MM.1S (cell line): ENCODE results near the gene EIF2A.

ENCODE experiments used
- DNase-seq: peaks from one replicate; pipeline ENCODE4 v3.0.0-alpha.2; 2015
- H2AFZ ChIP-seq: fragments of 300-600 bp; sonication (generic); 2 replicates; pipeline ENCODE4 v1.6.0; 2016; ENCODE audit warnings: antibody characterized with exemption, low read length
- H3F3A ChIP-seq: fragments of 300-600 bp; sonication (generic); 2 replicates; pipeline ENCODE4 v1.6.1; 2016; ENCODE audit warnings: mild to moderate bottlenecking, antibody characterized with exemption, low read length, moderate library complexity, mixed read lengths; ENCODE audit not compliant: insufficient read depth
- H3K27ac ChIP-seq: fragments of 300-600 bp; sonication (generic); 2 replicates; pipeline ENCODE4 v1.5.1; 2016; ENCODE audit warnings: mild to moderate bottlenecking, low read length
- H3K27me3 ChIP-seq: fragments of 300-600 bp; sonication (generic); replicated peaks from 2 replicates; pipeline ENCODE4 v1.6.0; 2016; ENCODE audit warnings: low read length; ENCODE audit not compliant: insufficient read depth
- H3K36me3 ChIP-seq: fragments of 300-600 bp; sonication (generic); replicated peaks from 2 replicates; pipeline ENCODE4 v1.6.1; 2016; ENCODE audit warnings: mild to moderate bottlenecking, low read length, mixed read lengths; ENCODE audit not compliant: insufficient read depth
- H3K4me1 ChIP-seq: fragments of 300-600 bp; sonication (generic); 2 replicates; pipeline ENCODE4 v1.6.1; 2016; ENCODE audit warnings: low read length, mixed read lengths
- H3K4me2 ChIP-seq: fragments of 300-600 bp; sonication (generic); 2 replicates; pipeline ENCODE4 v1.6.0; 2016; ENCODE audit warnings: low read depth, low read length
- H3K4me3 ChIP-seq: fragments of 300-600 bp; sonication (generic); 2 replicates; pipeline ENCODE4 v1.5.1; 2016; ENCODE audit warnings: low read length, mixed read lengths
- H3K79me2 ChIP-seq: fragments of 300-600 bp; sonication (generic); 2 replicates; pipeline ENCODE4 v1.6.1; 2016; ENCODE audit warnings: mixed run types, low read length, mixed read lengths
- H3K9ac ChIP-seq: fragments of 300-600 bp; sonication (generic); 2 replicates; pipeline ENCODE4 v1.6.1; 2016; ENCODE audit warnings: low read length, mixed read lengths
- H3K9me2 ChIP-seq: fragments of 300-600 bp; sonication (generic); replicated peaks from 2 replicates; pipeline ENCODE4 v1.6.1; 2016; ENCODE audit warnings: mild to moderate bottlenecking, low read length, mixed read lengths; ENCODE audit not compliant: insufficient read depth
- H3K9me3 ChIP-seq: fragments of 300-600 bp; sonication (generic); replicated peaks from 2 replicates; pipeline ENCODE4 v1.6.1; 2016; ENCODE audit warnings: mild to moderate bottlenecking, low read length, mixed read lengths; ENCODE audit not compliant: insufficient read depth
- H4K20me1 ChIP-seq: fragments of 300-600 bp; sonication (generic); 2 replicates; pipeline ENCODE4 v1.6.1; 2016; ENCODE audit warnings: mild to moderate bottlenecking, low read length, moderate library complexity, mixed read lengths; ENCODE audit not compliant: insufficient read depth
- CTCF ChIP-seq: fragments of 300-600 bp; sonication (generic); IDR thresholded peaks from 2 replicates; pipeline ENCODE4 v1.5.1; 2016; ENCODE audit warnings: antibody characterized with exemption, low read length, mixed read lengths
- EZH2 ChIP-seq: fragments of 300-600 bp; sonication (generic); optimal IDR thresholded peaks from 2 replicates; pipeline ENCODE3; 2017; ENCODE audit warnings: low read depth, mild to moderate bottlenecking, antibody characterized with exemption, low read length, mixed read lengths
- EZH2phosphoT487 ChIP-seq: fragments of 300-600 bp; sonication (generic); IDR thresholded peaks from 2 replicates; pipeline ENCODE4 v1.6.1; 2018; ENCODE audit warnings: antibody characterized with exemption, low read length

EIF2A gene

DNA sequence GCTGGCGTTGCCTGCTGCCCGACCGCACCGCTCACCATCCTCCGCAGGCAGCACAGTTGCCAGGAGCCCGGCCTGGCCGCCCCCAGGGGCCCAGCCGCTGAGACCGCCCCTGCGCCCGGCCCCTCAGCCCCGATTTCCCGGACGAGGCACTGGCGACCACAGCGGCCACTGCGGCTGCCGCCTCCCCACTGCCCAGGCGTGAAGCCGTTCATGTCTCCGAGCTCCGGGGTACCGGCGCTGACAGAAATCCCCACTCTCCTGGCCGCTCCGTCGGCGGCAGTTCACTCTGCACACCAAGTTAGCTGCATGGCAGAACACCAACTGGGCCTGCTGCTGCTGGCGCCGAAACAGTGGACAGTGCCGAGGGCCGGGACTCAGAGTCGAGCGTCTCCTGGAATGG lies 65.1 kb downstream of the EIF2A start:
- no peak for DNase-seq
- Histone ChIP-seq H3K79me2 (peaks cover 82% of the 10 kb centered on the region), H3K4me3 (no peak overlapping the region), H4K20me1 (peaks cover 62% of the 10 kb centered on the region), H3K4me2 (no peak overlapping the region), H3K27me3 (no peaks in the 10 kb centered on the region), H3F3A (peaks cover 19% of the 10 kb centered on the region; the same call in 1 of the 2 replicates), H3K9me3 (no peaks in the 10 kb centered on the region), H3K27ac (no peak overlapping the region), H3K9ac (no peak overlapping the region), H3K9me2 (no peaks in the 10 kb centered on the region), H2AFZ (no peak overlapping the region), H3K4me1 (peaks cover 41% of the 10 kb centered on the region), H3K36me3 (peaks cover 30% of the 10 kb centered on the region)
- TF ChIP-seq EZH2phosphoT487 (no peak), EZH2 (no peak), CTCF (no peak)

- H4K20me1 ChIP-seq: peaks cover 64% of the 10 kb centered on the region
- H3K9me2 ChIP-seq: no peaks in the 10 kb centered on the region
- H3K27ac ChIP-seq: no peak overlapping the region
- DNase-seq: no peak
- H3K36me3 ChIP-seq: peaks cover 30% of the 10 kb centered on the region
- peaks cover 23% of the 10 kb centered on the region; the same call in 1 of the 2 replicates for H3F3A ChIP-seq
- H3K27me3 ChIP-seq: no peaks in the 10 kb centered on the region
- no peaks in the 10 kb centered on the region for H3K9me3 ChIP-seq
- no peak overlapping the region for H3K4me3 ChIP-seq
- no peak overlapping the region for H3K9ac ChIP-seq
- peaks cover 82% of the 10 kb centered on the region for H3K79me2 ChIP-seq
- H3K4me1 ChIP-seq: peaks cover 37% of the 10 kb centered on the region
- H2AFZ ChIP-seq: no peak overlapping the region
- TF ChIP-seq EZH2phosphoT487: no peak
- no peak for TF ChIP-seq CTCF
- no peak for TF ChIP-seq EZH2
- no peak overlapping the region for H3K4me2 ChIP-seq
These were observed 65.9 kb downstream of the EIF2A start for GRCh38 chr3:150612494-150612893.

DNA sequence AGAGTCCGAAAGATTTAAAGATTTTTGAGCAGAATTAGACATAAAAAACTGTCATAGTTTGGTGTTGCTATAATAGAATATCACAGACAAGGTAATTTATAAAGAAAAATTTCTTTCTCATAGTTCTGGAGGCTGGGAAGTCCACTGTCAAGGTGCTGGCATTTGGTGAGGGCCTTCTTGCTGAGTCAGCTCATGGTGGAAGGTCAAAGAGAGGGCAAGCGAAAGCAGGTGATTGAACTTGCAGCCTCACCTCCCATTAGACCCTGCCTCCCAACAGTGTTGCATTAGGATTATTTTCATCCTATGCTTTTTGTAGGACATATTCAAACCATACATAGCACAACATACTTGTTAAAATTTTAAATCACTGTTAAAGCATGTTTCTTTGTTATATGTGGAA lies 66.4 kb downstream of the EIF2A start:
- H3K36me3 ChIP-seq: peaks cover 30% of the 10 kb centered on the region
- no peaks in the 10 kb centered on the region for H3K9me3 ChIP-seq
- TF ChIP-seq EZH2phosphoT487 (no peak), CTCF (no peak), EZH2 (no peak)
- H2AFZ ChIP-seq: no peak overlapping the region
- no peaks in the 10 kb centered on the region for H3K9me2 ChIP-seq
- H3K27ac ChIP-seq: no peak overlapping the region
- H3K4me3 ChIP-seq: no peak overlapping the region
- peaks cover 21% of the 10 kb centered on the region; the same call in 1 of the 2 replicates for H3F3A ChIP-seq
- H3K27me3 ChIP-seq: no peaks in the 10 kb centered on the region
- H3K9ac ChIP-seq: no peak overlapping the region
- H3K79me2 ChIP-seq: peaks cover 82% of the 10 kb centered on the region
- no peak for DNase-seq
- no peak overlapping the region for H3K4me2 ChIP-seq
- H4K20me1 ChIP-seq: peaks cover 62% of the 10 kb centered on the region
- H3K4me1 ChIP-seq: peaks cover 31% of the 10 kb centered on the region
